Spleen (tissue), 11 donors: ENCODE data around the gene SLC12A3. TPM values are rescaled to one million over a fixed set of nuclear protein-coding genes. Genes with fewer than 3 reads are reported as not detected.

Experiments used
- DNase-seq: peaks from one replicate; pipeline ENCODE4 v3.0.0-alpha.2; 2020
- H3K27ac ChIP-seq, 8 donors: fragments of 200-600 bp; sonication (generic) in 7 of 8; 1 replicate in 4 of 8; 2 replicates in 4 of 8; pipeline versions ENCODE4 v1.5.0 to v1.8.0; 2016 to 2021; ENCODE audit warnings: inconsistent platforms in 4 of 8, mild to moderate bottlenecking in 4 of 8, moderate library complexity in 1 of 8
- H3K27me3 ChIP-seq, 7 donors: fragments of 200-600 bp; sonication (generic) in 6 of 7; replicated peaks in 1 of 7; 1 replicate in 4 of 7; 2 replicates in 3 of 7; pipeline versions ENCODE4 v1.5.0 to v1.8.0; 2016 to 2021; ENCODE audit warnings: inconsistent platforms in 3 of 7, mild to moderate bottlenecking in 1 of 7
- H3K36me3 ChIP-seq, 6 donors: fragments of 200-600 bp; sonication (generic) in 5 of 6; 1 replicate in 4 of 6; 2 replicates in 2 of 6; pipeline versions ENCODE4 v1.5.0 to v1.8.0; 2016 to 2021; ENCODE audit warnings: inconsistent platforms in 2 of 6
- H3K4me1 ChIP-seq, 6 donors: fragments of 200-600 bp; sonication (generic) in 5 of 6; 1 replicate in 3 of 6; 2 replicates in 3 of 6; pipeline versions ENCODE4 v1.5.0 to v1.8.0; 2016 to 2021; ENCODE audit warnings: inconsistent platforms in 3 of 6
- H3K4me3 ChIP-seq, 8 donors: fragments of 200-600 bp; sonication (generic) in 7 of 8; 1 replicate in 4 of 8; 2 replicates in 4 of 8; pipeline versions ENCODE4 v1.5.0 to v1.8.0; 2016 to 2021; ENCODE audit warnings: inconsistent platforms in 4 of 8, mild to moderate bottlenecking in 4 of 8, moderate library complexity in 2 of 8
- H3K9me3 ChIP-seq, 8 donors: fragments of 200-600 bp; sonication (generic) in 7 of 8; 1 replicate in 4 of 8; 2 replicates in 4 of 8; pipeline versions ENCODE4 v1.5.0 to v1.8.0; 2016 to 2021; ENCODE audit warnings: inconsistent platforms in 4 of 8
- POLR2A ChIP-seq, 3 donors: fragments of 450-650 bp; IDR thresholded peaks; one replicate each; pipeline ENCODE4 v1.5.1; 2017; ENCODE audit warnings: antibody characterized with exemption in 3 of 3, mild to moderate bottlenecking in 1 of 3
- POLR2AphosphoS5 ChIP-seq, 3 donors: sonication (generic); formaldehyde crosslinking; IDR thresholded peaks; one replicate each; pipeline ENCODE4 v1.5.1; 2017; ENCODE audit warnings: antibody characterized with exemption in 3 of 3
- WGBS, 5 donors: extraction: QIAGEN DNeasy Blood & Tissue Kit in 3 of 5; methylation state at CpG; one replicate each; pipeline versions ENCODE4 v1.1.5 to v1.1.7; 2013 to 2018; 5-methylcytosine and 5-hydroxymethylcytosine counted together
- intact Hi-C: fragments of 100-400 bp; cut with DNase I; formaldehyde crosslinking; loops from one replicate; pipeline ENCODE4 v1.15.0; 2023; ENCODE audit warnings: low total_unique reads
- polyA plus RNA-seq, 3 donors: library from polyadenylated mRNA; stranded (reverse); fragments of 200-250 nt; gene quantifications; one replicate each; pipeline ENCODE4 v1.2.1, GENCODE V29; 2013
- total RNA-seq, 7 donors: library from RNA; depleted of rRNA in 3 of 7; stranded (reverse); fragments of >200 nt in 3 of 7; fragmentation: NEBNext Ultra II Directional in 4 of 7; extraction: Animal tissue kit (Norgen Biotek cat#: 25700) in 4 of 7; gene quantifications; one replicate each; pipeline versions ENCODE4 v1.1.0 to v1.2.1, GENCODE V29; 2016 to 2021
- TF ChIP-seq, protein P1 (sequence below), 11 experiments: fragments of 200-600 bp in 7 of 11; fragments of 450-650 bp in 4 of 11; sonication (generic) in 4 of 11; IDR thresholded peaks in 8 of 11; conservative IDR thresholded peaks in 3 of 11; 1 replicate in 7 of 11; 2 replicates in 4 of 11; pipeline versions ENCODE4 v1.4.0 to v1.8.0; 2016 to 2021; ENCODE audit warnings: antibody characterized with exemption in 11 of 11, inconsistent platforms in 4 of 11, mild to moderate bottlenecking in 1 of 11
- donor health status: healthy with polysubstance abuse.
- donor health status: DM: no; HTN: no; CAD: no; lungs with moderate emphysema.
- donor health status: DM: no; HTN: no; CAD: no.
- donor health status: Bipolar disorder and iron deficiency.
- donor health status: healthy.
- donor health status: DM: no; HTN: no; CAD: no.
- donor health status: DM: yes; HTN: yes; CAD: no.

The SLC12A3 gene
- total and polyA plus RNA-seq, 10 donors, result 0.42 to 2.6 (median 1.1) TPM

DNA sequence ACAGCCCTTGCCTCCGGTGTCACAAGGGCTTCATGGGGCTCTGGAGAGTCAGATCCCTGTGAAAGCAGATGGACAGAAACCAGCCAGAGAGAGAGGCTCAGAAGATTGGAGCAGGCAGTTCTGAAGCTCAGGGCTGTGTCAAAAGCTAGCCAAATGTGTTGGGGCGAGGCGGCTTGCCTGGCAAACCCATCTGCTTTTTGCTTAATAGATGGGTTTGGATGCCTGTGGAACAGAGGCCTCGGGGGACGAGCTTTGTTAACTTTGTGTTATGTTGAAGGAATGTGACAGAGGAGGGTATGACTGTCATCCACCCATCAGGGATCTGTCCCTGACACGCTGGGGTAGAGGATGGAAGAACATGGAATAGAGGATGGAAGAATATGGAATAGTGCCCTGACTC, 21.0 kb upstream of the SLC12A3 start:
- 93 to 97% (median 95%) methylated on average over 6 of the region's 6 CpGs for WGBS, 5 donors
- no peak overlapping the region for H3K27ac ChIP-seq
- DNase-seq, result no peak
- peaks cover 0 to 25% (median 12%) of the 10 kb centered on the region in 6 donors for H3K4me1 ChIP-seq
- no peak overlapping the region for H3K4me3 ChIP-seq
- no peaks in the 10 kb centered on the region for H3K27me3 ChIP-seq
- H3K36me3 ChIP-seq, result peaks cover 2 to 72% (median 51%) of the 10 kb centered on the region in 6 donors
- intact Hi-C loops, result no loop called here
- no peaks in the 10 kb centered on the region for H3K9me3 ChIP-seq
- TF ChIP-seq POLR2A (IDR thresholded peaks at IDR 0.05) (no peak), POLR2AphosphoS5 (IDR thresholded peaks at IDR 0.05) (no peak)
- TF ChIP-seq, protein P1, sequence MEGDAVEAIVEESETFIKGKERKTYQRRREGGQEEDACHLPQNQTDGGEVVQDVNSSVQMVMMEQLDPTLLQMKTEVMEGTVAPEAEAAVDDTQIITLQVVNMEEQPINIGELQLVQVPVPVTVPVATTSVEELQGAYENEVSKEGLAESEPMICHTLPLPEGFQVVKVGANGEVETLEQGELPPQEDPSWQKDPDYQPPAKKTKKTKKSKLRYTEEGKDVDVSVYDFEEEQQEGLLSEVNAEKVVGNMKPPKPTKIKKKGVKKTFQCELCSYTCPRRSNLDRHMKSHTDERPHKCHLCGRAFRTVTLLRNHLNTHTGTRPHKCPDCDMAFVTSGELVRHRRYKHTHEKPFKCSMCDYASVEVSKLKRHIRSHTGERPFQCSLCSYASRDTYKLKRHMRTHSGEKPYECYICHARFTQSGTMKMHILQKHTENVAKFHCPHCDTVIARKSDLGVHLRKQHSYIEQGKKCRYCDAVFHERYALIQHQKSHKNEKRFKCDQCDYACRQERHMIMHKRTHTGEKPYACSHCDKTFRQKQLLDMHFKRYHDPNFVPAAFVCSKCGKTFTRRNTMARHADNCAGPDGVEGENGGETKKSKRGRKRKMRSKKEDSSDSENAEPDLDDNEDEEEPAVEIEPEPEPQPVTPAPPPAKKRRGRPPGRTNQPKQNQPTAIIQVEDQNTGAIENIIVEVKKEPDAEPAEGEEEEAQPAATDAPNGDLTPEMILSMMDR (IDR thresholded peaks at IDR 0.05 in 8 of 11, conservative IDR thresholded peaks at IDR 0.05 in 3 of 11), result no peak

DNA sequence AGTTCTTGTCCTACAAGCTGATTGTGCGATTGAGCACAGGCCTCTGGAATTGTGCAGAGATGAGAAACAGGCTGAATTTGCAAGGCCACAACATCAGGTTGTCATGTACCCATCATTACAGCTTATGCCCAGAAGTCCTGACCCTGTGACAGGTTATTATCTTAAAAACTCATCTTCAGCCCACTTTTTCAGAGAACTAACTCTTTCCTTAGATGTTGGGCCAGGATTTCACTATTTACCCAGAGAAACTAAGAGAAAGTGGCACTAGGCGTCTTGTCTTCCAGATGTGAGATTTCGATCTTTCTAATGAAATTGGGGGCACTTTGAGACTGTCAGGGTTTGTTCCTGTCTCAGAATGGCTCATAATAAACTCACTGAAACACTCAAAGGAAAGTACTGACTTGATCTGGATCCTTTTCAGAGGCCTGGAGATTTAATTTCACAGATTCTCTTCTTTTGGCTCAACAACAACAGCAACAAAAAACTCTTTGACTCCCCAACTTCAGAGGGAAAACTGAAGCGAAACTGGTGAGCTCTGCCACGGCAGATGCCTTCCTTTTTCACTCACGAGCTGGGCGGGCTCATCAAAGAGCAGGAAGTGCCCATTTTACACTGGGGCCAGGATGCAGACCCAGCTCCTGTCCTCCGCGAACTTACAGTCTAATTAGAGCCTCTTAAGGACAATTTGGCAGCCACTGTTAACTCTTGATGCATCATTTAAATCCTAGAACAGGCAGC, 17.7 kb upstream of the SLC12A3 start:
- Histone ChIP-seq H3K27ac (peak overlapping the region; percentile 41 to 66 (median 57)), H3K36me3 (peaks cover 0 to 39% (median 24%) of the 10 kb centered on the region in 6 donors), H3K9me3 (no peaks in the 10 kb centered on the region), H3K4me1 (peaks cover 0 to 37% (median 16%) of the 10 kb centered on the region in 6 donors), H3K27me3 (no peaks in the 10 kb centered on the region), H3K4me3 (no peak overlapping the region)
- DNase-seq, result peak; percentile 77
- 35 to 54% (median 44%) methylated on average over 9 of the region's 9 CpGs for WGBS, 5 donors
- TF ChIP-seq POLR2AphosphoS5 (IDR thresholded peaks at IDR 0.05), result no peak
- TF ChIP-seq, protein P1 (IDR thresholded peaks at IDR 0.05 in 8 of 11, conservative IDR thresholded peaks at IDR 0.05 in 3 of 11), result no peak
- no peak for TF ChIP-seq POLR2A (IDR thresholded peaks at IDR 0.05)
- intact Hi-C loops, result no loop called here

GRCh38 chr16:56848029-56848936, 16.7 kb upstream of the SLC12A3 start:
- intact Hi-C loops, result no loop called here

More at GRCh38 chr16:56848029-56848936, 16.7 kb upstream of the SLC12A3 start:
- WGBS, 5 donors, result 61 to 78% (median 64%) methylated on average over 11 of the region's 11 CpGs
- Histone ChIP-seq H3K9me3 (no peaks in the 10 kb centered on the region), H3K27me3 (no peaks in the 10 kb centered on the region), H3K27ac (peak overlapping the region; percentile 41 to 66 (median 57)), H3K36me3 (peaks cover 0 to 30% (median 15%) of the 10 kb centered on the region in 6 donors), H3K4me3 (no peak overlapping the region), H3K4me1 (peaks cover 0 to 37% (median 16%) of the 10 kb centered on the region in 6 donors)
- peak; percentile 38 for DNase-seq
- peak in 1 of 3 donors; percentile 14 for TF ChIP-seq POLR2AphosphoS5 (IDR thresholded peaks at IDR 0.05)
- TF ChIP-seq, protein P1 (IDR thresholded peaks at IDR 0.05 in 8 of 11, conservative IDR thresholded peaks at IDR 0.05 in 3 of 11), result no peak
